HuH-7.5 (cell line): ENCODE measurements around the gene ABHD11.
"Not testable (repeated sequence)": the region's sequence is repeated elsewhere in the genome, so short reads cannot be mapped to it uniquely, and the experiment has no call there.

Source experiments
- DNase-seq: peaks from one replicate; pipeline ENCODE4 v3.0.0; 2011; ENCODE audit warnings: low spot score

ABHD11 gene

DNA sequence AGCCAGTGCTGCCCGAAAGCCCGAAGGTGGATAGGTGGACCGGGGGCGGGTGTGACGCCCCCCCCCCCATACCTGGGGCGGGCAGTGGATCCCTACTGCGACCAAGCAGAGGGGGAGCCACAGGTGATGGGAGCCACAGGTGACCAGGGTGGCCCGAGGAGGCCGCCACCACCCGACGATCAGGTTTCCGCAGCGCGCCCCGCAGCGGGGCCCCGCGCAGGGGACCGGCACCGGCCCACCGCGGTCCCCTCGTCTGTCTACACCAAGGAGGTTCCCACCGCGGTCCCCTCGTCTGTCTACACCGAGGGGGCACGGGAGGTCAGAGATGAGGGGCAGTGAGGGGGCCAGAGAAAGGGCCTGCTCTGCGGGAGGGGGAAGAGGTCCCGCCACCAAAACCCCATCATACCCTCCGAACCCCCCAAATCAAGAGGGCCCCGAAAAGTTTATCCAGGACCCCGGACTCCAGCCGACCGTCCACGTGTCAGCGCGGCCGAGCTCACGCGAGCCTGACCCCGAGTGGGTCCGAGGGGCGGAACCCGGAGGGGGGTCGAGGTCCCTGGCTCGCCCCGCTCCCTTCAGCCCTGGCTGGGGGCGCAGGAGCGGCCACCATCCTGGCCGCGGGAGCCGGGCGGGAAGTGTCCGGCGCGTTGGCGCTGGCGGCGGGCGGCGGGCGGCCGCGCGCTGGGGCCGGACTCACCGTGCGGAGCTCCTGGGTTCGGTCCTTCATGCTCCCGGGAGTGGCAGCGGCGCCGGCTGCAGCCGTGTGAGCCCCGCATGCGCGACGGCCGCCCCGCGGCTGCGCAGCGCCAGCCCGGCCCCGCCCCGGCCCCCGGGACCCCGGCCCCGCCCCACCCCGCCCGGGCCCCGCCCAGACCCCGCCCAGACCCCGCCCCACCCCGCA is 19.4 kb downstream of the ABHD11 start, which contains the start of gene STX1A:
STX1A (minus strand) TSS at position 765 of the 901 bp plus-strand sequence; CDS start at position 727, 38 bp downstream.
- peak; percentile 85 for DNase-seq

GRCh38 chr7:73718438-73718881 is 20.1 kb downstream of the ABHD11 start:
- no peak for DNase-seq

DNA sequence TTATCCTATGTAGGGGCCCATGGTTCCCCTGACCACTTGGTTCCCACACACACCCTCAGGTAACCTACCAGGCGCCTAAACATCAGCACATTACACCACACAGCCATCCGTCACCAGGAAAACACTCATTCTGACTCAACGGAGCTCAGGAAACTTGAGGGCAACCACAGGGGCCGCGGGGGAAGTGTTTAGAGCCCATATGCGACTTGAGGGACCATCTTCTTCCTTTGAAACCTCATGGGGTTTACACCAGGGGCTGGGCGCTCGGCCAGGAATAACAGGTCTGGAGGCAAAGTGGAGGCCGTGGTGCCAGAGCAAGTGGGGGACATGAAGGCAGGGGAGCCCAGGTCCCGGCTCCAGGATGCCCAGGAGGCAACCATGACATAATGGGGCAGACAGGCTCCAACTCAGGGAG is 20.6 kb downstream of the ABHD11 start:
- DNase-seq: no peak

DNA sequence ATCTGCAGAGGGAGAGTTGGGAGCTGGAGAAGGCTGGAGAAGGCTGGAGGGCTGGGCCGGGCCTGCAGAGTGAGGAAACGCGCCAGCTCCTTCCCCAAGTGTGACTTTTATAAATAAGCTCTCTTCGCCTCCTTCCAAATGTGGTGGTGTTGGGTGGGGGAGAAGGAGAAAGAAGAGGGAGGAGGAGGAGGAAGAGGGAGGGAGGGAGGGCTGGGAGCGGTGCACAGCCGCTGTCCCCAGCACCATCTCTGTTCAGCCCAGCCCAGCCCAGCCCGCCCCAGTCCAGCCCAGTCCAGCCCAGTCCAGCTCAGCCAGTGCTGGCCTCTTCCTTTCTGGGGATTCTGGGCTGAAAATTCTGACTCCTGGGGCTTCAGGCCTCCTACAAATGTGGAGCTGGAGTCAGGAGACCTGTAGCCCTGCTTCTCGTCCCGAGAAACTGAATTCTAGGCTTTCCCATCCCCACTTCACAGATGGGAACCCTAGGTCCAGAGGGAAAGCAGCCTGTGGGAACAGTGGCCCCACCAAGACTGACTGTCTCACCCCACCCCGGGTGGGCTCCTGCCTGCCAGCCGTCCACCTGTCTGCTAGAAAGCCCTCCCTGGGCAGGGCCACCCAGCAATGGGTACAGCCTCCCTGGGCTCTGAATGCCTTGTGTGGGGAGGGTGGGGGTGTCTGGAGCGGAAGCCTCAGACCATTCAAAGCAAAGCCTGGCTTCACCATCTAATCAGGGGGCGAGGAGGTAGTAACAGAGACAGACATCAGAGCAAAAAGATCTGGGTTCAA is 21.4 kb downstream of the ABHD11 start:
- DNase-seq: no peak

DNA sequence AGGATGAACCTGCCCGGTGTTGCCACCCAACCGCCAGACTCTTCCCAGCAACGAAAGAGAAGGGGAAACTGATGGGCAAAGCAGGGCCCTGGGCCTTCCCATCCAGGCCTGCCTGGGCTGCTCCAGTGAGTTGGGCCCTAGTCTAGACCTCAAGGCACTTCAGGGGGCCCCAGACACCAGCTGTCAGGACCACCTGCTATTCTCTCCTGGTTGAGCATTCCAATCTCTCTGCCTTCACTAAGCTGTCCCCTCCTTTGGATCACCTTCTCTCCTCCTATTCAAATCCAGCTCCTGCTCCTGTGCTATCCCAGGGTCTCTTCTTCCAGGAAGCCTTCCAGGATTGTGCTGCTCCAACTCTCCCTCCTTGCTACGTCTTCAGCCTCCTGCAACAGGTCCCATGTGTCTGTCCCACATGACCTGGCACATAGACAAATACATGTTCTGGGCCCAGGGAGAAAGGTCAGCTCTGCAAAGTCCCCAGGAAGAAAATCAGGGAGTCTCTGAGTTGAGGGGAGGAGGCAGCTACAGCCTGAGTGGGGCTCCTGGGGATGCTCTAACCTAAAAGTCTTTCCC is 22.2 kb downstream of the ABHD11 start:
- no peak for DNase-seq

DNA sequence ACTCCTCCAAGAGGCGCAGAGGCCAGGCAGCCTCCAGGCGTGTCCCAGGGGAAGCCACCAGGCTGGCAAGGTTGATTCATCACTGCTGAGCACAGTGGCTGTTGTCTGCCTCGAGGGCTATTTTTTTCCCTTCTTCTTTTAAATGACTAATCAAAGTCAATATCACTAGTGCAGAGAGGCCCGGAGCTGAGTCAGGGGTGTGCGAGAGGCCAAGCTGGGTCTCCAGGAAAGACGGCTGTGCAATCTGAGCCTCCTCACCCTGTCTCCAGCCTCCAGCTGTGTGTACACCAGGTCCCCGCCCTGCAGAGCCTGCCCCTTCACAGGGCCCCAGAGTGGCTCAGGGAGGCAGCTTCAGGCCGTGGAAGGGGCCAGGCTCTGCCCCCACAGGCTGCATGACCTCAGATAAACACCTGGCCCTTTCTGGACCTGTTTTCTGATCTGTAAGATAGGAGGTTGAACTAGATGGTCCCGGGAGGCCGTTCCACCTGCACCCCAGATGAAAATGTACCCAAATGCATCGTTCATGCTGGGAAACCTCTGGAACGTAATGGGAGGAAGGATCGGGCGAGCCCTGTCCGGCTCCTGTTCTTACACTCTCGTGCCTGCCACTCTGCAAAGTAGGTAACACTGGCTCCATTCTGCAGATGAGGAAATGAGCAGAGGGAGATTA is 22.8 kb downstream of the ABHD11 start:
- DNase-seq: peak; percentile 88

DNA sequence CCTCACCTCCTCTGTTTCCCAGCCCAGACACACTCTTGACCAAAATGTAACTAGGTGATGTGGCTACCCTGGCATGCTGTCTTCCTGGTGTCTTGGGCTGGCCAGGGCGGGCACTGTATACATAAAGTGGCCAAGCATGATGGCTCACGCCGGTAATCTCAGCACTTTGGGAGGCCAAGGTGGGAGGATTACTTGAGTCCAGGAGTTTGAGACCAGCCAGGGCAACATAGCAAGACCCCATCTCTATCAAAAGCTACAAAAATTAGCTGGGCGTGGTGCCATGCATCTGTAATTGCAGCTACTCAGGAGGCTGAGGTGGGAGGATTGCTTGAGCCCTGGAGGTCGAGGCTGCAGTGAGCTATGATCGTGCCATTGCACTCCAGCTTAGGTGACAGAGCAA is 25.3 kb downstream of the ABHD11 start:
- DNase-seq: not testable (repeated sequence)

- no peak for DNase-seq
Observed at GRCh38 chr7:73712773-73713172, 25.8 kb downstream of the ABHD11 start.

- no peak for DNase-seq
Observed at GRCh38 chr7:73708961-73709549, 29.5 kb downstream of the ABHD11 start.

DNA sequence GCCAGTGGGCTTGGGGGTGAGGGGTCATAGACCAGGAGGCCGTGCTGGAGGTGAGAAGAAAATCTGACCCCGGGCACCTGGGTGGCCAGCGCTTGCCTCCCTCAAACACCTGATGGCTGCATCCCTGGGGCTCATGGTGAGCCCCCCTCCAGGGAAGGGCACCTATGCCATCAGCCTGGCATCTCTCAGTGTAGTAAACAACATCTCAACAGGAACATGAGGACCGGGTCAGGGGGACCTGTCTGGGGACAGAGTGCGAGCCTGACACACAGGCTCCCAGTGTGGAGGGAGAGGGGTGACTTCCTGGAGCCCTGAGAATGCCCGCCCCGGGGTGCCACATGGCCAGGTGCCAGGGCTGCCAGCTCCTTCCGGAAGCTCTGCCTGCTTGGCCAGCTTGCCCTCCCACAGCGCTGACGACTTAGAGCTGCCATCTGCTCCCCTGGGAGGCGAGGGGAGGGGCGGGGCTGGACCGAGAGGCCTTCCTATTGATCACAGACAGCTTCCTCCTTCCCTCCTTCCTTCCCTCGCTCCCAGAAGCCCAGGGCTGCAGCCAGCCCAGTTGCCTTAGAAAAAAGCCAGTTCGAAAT is 31.5 kb downstream of the ABHD11 start:
- DNase-seq: no peak

GRCh38 chr7:73706126-73707044 is 32.2 kb downstream of the ABHD11 start:
- no peak for DNase-seq

DNA sequence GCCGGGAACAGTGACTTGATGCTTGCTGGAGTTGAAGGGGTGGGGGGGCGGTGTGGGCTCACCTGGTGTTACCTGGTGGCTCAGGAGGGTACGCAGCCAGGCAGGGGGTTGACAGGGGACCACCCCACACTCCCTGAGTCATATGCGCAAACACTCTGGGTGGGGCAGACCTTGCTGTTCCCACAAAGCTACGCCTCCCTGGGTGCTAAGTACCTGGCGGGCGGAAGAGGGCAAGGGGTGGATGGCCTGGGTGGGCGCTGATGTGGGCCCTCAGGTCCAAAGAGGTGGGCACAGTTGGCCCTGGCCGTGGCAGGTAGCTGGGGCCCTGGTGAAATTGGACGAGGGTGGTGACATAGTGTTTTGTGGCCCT is 33.1 kb downstream of the ABHD11 start:
- no peak for DNase-seq

DNA sequence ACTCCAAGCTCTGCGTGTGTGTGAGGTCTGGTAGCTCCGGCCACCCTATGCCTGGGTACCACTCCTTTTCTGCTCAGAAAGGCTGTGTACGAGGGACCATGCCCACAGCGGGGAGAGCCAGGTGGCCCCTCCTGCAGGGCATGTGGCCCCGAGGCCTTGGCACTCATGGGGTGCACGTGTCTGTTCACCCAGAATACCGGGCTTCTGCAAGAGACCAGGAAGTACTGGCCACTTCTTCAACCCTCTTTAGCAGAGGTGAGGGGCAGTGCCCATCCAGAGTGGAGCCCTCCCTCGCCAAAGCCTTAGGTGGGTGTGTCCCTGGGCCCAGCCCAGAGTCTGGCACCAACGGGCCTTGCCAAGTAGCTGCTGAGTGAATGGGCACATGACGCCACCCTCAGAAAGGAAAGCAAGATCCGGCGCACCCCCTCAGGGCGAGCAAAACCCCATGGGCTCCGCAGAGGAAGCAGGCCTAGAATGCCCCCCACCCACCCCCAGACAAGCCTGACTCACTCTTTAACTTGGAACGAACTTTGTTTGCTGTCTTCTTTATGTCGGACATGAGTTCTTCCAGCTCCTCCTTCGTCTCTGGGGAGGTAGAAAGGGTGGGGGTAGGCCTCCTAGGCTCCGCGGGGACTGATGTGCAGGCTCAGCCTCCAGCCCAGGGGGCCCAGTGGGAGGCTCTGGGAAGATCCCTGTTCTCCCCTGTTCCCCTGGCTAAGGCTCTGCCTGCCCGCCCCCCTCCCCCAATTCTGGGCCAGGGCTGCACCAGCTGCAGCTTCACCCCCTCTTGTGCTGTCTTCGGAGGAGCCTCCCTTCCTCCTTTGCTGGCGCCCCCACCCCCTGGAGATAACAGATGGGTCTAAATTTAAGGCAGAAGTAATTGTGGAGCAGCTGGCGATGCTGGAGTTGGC is 33.7 kb downstream of the ABHD11 start:
- no peak for DNase-seq

GRCh38 chr7:73703757-73704639 is 34.6 kb downstream of the ABHD11 start:
- DNase-seq: no peak

- no peak for DNase-seq
Observed at GRCh38 chr7:73703225-73703624, 35.4 kb downstream of the ABHD11 start.

DNA sequence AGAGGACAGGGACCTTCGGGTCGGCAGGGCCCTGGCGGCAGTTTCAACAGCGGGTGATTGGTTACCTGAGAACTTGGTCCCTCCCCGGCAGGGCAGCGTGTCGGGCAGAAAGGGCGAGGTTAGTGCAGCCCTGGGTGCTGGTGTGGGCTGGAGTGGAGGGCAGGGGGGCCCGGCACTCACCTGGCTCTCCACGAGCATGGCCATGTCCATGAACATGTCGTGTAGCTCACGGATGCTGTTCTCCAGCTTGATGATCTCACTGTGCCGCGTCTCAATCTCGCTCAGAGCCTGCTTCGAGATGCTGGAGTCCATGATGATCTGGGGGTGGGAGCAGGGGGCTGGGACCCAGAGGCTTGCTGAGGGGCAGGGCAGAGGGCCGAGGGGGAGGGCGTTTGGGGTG is 35.9 kb downstream of the ABHD11 start:
- no peak for DNase-seq

DNA sequence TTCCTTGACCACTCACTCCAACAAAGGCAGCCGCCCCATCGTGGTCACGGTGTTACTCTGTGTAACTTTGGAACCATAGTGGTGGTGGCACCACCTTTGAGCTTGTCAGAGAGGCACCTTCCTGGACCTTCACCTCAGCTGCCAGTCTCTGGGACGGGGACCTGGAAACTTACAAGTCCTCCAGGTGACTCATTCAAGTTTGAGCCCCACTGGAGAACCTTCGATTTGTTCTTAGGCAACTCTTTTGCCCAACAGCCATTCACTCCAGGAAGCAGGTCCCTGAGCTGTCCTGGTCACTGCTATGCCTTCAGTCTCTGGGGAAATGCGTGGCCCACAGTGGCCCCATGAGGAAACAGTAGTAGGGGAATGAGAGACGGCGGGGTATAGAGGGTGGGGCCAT is 36.4 kb downstream of the ABHD11 start:
- no peak for DNase-seq

- DNase-seq: peak; percentile 80
Observed at GRCh38 chr7:73701357-73701995, 37.1 kb downstream of the ABHD11 start.
